GM23338 (cell line): ENCODE data around the gene PDRG1.

Experiments used
- CREB1 ChIP-seq: fragments of 250-450 bp; sonication (Bioruptor Pico); IDR thresholded peaks from 2 replicates; pipeline ENCODE4 v1.5.0; 2020; ENCODE audit warnings: low read depth, mild to moderate bottlenecking, moderate library complexity
- EZH2 ChIP-seq: fragments of 200-600 bp; sonication (generic); IDR thresholded peaks from one replicate; pipeline ENCODE4 v1.8.0; 2017; ENCODE audit warnings: antibody characterized with exemption, mild to moderate bottlenecking, low read depth; ENCODE audit not compliant: unreplicated experiment
- POLR2AphosphoS5 ChIP-seq: IDR thresholded peaks from 2 replicates; pipeline ENCODE4 v1.6.1; 2016; ENCODE audit warnings: antibody characterized with exemption, low read depth
- ZNF114 ChIP-seq: fragments of 250-450 bp; sonication (Bioruptor Pico); IDR thresholded peaks from 2 replicates; pipeline ENCODE4 v1.5.0; 2020; ENCODE audit warnings: mild to moderate bottlenecking, moderate library complexity
- ZNF331 ChIP-seq: fragments of 250-450 bp; sonication (Bioruptor Pico); IDR thresholded peaks from 2 replicates; pipeline ENCODE4 v1.5.0; 2020; ENCODE audit warnings: low read depth, mild to moderate bottlenecking, moderate library complexity
- TF ChIP-seq, protein P1 (sequence below), 2 experiments: fragments of 200-600 bp in 1 of 2; sonication (generic) in 1 of 2; conservative IDR thresholded peaks; 2 replicates each; pipeline versions ENCODE4 v1.5.1 to v1.6.1; 2016 to 2017; ENCODE audit warnings: antibody characterized with exemption in 2 of 2, low read depth in 2 of 2, mild to moderate bottlenecking in 2 of 2, moderate library complexity in 1 of 2
- TF ChIP-seq, protein P2 (sequence below): IDR thresholded peaks from one replicate; pipeline ENCODE4 v1.6.1; 2018; ENCODE audit warnings: antibody characterized with exemption; ENCODE audit not compliant: unreplicated experiment
- TF ChIP-seq, protein P3 (sequence below): fragments of 250-450 bp; sonication (Bioruptor Pico); IDR thresholded peaks from 2 replicates; pipeline ENCODE4 v1.5.0; 2020; ENCODE audit warnings: mild to moderate bottlenecking, moderate library complexity
- TF ChIP-seq, protein P4 (sequence below): IDR thresholded peaks from 2 replicates; pipeline ENCODE4 v1.6.1; 2016; ENCODE audit warnings: antibody characterized with exemption

DNA sequence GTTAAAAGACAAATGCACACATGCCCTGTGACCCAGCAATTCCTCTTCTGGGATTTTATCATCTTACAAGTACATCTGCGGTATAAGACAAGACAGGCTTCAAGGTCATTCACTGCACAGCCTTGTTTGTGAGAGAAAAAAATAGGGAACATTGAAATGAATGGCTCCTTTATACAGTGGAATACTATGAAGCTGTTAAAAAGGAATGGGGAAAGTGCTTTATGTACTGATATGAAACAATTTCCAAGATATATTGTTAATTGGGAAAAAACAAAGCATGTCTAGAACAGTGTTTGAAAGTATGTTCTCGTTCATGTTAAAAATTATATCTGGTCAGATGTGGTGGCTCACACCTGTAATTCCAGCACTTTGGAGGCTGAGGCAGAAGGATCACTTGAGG lies 25.4 kb downstream of the PDRG1 start:
- TF ChIP-seq, protein P1, sequence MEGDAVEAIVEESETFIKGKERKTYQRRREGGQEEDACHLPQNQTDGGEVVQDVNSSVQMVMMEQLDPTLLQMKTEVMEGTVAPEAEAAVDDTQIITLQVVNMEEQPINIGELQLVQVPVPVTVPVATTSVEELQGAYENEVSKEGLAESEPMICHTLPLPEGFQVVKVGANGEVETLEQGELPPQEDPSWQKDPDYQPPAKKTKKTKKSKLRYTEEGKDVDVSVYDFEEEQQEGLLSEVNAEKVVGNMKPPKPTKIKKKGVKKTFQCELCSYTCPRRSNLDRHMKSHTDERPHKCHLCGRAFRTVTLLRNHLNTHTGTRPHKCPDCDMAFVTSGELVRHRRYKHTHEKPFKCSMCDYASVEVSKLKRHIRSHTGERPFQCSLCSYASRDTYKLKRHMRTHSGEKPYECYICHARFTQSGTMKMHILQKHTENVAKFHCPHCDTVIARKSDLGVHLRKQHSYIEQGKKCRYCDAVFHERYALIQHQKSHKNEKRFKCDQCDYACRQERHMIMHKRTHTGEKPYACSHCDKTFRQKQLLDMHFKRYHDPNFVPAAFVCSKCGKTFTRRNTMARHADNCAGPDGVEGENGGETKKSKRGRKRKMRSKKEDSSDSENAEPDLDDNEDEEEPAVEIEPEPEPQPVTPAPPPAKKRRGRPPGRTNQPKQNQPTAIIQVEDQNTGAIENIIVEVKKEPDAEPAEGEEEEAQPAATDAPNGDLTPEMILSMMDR (conservative IDR thresholded peaks at IDR 0.05; ENCODE audit: low read depth in 2 of 2), result no peak
- TF ChIP-seq, protein P2, sequence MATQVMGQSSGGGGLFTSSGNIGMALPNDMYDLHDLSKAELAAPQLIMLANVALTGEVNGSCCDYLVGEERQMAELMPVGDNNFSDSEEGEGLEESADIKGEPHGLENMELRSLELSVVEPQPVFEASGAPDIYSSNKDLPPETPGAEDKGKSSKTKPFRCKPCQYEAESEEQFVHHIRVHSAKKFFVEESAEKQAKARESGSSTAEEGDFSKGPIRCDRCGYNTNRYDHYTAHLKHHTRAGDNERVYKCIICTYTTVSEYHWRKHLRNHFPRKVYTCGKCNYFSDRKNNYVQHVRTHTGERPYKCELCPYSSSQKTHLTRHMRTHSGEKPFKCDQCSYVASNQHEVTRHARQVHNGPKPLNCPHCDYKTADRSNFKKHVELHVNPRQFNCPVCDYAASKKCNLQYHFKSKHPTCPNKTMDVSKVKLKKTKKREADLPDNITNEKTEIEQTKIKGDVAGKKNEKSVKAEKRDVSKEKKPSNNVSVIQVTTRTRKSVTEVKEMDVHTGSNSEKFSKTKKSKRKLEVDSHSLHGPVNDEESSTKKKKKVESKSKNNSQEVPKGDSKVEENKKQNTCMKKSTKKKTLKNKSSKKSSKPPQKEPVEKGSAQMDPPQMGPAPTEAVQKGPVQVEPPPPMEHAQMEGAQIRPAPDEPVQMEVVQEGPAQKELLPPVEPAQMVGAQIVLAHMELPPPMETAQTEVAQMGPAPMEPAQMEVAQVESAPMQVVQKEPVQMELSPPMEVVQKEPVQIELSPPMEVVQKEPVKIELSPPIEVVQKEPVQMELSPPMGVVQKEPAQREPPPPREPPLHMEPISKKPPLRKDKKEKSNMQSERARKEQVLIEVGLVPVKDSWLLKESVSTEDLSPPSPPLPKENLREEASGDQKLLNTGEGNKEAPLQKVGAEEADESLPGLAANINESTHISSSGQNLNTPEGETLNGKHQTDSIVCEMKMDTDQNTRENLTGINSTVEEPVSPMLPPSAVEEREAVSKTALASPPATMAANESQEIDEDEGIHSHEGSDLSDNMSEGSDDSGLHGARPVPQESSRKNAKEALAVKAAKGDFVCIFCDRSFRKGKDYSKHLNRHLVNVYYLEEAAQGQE, result no peak
- TF ChIP-seq POLR2AphosphoS5, result no peak
- TF ChIP-seq CREB1, result no peak
- no peak for TF ChIP-seq ZNF114 (CRISPR knock-in tag)
- TF ChIP-seq ZNF331 (CRISPR knock-in tag), result no peak
- no peak for TF ChIP-seq EZH2
- TF ChIP-seq, protein P3, sequence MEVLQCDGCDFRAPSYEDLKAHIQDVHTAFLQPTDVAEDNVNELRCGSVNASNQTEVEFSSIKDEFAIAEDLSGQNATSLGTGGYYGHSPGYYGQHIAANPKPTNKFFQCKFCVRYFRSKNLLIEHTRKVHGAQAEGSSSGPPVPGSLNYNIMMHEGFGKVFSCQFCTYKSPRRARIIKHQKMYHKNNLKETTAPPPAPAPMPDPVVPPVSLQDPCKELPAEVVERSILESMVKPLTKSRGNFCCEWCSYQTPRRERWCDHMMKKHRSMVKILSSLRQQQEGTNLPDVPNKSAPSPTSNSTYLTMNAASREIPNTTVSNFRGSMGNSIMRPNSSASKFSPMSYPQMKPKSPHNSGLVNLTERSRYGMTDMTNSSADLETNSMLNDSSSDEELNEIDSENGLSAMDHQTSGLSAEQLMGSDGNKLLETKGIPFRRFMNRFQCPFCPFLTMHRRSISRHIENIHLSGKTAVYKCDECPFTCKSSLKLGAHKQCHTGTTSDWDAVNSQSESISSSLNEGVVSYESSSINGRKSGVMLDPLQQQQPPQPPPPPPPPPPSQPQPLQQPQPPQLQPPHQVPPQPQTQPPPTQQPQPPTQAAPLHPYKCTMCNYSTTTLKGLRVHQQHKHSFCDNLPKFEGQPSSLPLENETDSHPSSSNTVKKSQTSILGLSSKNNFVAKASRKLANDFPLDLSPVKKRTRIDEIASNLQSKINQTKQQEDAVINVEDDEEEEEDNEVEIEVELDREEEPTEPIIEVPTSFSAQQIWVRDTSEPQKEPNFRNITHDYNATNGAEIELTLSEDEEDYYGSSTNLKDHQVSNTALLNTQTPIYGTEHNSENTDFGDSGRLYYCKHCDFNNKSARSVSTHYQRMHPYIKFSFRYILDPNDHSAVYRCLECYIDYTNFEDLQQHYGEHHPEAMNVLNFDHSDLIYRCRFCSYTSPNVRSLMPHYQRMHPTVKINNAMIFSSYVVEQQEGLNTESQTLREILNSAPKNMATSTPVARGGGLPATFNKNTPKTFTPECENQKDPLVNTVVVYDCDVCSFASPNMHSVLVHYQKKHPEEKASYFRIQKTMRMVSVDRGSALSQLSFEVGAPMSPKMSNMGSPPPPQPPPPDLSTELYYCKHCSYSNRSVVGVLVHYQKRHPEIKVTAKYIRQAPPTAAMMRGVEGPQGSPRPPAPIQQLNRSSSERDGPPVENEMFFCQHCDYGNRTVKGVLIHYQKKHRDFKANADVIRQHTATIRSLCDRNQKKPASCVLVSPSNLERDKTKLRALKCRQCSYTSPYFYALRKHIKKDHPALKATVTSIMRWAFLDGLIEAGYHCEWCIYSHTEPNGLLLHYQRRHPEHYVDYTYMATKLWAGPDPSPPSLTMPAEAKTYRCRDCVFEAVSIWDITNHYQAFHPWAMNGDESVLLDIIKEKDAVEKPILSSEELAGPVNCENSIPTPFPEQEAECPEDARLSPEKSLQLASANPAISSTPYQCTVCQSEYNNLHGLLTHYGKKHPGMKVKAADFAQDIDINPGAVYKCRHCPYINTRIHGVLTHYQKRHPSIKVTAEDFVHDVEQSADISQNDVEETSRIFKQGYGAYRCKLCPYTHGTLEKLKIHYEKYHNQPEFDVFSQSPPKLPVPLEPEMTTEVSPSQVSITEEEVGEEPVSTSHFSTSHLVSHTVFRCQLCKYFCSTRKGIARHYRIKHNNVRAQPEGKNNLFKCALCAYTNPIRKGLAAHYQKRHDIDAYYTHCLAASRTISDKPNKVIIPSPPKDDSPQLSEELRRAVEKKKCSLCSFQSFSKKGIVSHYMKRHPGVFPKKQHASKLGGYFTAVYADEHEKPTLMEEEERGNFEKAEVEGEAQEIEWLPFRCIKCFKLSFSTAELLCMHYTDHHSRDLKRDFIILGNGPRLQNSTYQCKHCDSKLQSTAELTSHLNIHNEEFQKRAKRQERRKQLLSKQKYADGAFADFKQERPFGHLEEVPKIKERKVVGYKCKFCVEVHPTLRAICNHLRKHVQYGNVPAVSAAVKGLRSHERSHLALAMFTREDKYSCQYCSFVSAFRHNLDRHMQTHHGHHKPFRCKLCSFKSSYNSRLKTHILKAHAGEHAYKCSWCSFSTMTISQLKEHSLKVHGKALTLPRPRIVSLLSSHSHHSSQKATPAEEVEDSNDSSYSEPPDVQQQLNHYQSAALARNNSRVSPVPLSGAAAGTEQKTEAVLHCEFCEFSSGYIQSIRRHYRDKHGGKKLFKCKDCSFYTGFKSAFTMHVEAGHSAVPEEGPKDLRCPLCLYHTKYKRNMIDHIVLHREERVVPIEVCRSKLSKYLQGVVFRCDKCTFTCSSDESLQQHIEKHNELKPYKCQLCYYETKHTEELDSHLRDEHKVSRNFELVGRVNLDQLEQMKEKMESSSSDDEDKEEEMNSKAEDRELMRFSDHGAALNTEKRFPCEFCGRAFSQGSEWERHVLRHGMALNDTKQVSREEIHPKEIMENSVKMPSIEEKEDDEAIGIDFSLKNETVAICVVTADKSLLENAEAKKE (CRISPR knock-in tag), result no peak
- TF ChIP-seq, protein P4, sequence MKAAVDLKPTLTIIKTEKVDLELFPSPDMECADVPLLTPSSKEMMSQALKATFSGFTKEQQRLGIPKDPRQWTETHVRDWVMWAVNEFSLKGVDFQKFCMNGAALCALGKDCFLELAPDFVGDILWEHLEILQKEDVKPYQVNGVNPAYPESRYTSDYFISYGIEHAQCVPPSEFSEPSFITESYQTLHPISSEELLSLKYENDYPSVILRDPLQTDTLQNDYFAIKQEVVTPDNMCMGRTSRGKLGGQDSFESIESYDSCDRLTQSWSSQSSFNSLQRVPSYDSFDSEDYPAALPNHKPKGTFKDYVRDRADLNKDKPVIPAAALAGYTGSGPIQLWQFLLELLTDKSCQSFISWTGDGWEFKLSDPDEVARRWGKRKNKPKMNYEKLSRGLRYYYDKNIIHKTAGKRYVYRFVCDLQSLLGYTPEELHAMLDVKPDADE, result no peak
